HG02852 (cell line): ENCODE data around the gene TTC19.
"Not testable (repeated sequence)": the region's sequence is repeated elsewhere in the genome, so short reads cannot be mapped to it uniquely, and the experiment has no call there.

Source experiments
- ATAC-seq: cut with Tn5 transposase; IDR thresholded peaks from one replicate; pipeline ENCODE4 v1.9.1; 2021; ENCODE audit warnings: mild to moderate bottlenecking, moderate library complexity; ENCODE audit not compliant: unreplicated experiment

The TTC19 gene

DNA sequence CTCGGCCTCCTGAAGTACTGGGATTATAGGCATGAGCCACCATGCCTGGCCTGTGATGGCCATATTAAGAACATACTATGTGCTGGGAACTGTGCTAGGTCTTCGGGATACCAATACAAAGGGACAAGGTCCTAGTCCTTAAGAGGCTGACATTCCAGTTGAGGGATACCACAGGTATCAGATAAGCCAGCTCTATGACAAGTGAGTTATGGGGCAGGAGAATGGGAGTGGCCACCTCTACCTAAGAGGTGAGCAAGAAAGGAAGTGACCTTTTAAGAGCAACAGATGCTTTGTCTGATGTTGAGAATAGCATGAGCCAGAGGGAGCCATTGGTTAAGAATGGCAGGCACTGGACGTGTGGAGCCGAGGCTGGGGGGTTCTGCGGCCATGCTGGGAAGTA, 27.7 kb upstream of the TTC19 start:
- no peak for ATAC-seq

DNA sequence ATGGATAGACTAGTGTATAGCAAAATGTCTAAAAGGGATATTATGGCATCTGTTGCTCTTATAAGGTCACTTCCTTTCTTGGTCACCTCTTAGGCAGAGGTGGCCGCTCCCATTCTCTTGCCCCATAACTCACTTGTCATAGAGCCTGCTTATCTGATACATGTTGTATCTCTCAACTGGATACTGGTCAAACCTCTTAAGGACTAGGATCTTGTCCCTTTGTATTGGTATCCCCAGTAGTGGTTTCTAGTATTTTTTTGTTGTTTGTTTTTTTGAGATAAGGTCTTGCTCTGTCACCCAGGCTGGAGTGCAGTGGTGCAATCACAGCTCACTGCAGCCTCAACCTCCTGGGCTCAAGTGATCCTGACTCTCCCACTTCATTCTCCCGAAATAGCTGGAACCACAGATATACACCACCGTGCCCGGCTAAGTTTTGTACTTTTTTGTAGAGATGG, 27.1 kb upstream of the TTC19 start:
- no peak for ATAC-seq

DNA sequence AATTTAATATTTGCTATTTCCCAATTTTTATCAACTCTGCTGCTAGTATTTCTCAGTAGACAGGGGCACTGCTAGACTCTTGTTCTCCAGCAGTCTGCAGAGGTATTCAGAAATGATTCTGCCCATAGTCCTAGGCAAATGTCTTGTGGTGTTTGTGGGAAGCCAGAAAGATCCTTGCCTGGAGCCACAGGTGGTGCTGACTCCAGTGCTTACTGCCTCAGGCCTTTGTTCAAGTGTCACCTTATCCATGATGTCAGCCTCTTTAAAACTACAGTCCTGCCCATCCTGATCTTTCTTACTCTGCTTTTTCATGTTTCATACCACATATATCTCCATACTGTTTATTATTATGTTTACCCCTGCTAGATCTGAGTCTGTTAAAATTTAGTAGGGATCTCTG, 26.6 kb upstream of the TTC19 start:
- no peak for ATAC-seq

DNA sequence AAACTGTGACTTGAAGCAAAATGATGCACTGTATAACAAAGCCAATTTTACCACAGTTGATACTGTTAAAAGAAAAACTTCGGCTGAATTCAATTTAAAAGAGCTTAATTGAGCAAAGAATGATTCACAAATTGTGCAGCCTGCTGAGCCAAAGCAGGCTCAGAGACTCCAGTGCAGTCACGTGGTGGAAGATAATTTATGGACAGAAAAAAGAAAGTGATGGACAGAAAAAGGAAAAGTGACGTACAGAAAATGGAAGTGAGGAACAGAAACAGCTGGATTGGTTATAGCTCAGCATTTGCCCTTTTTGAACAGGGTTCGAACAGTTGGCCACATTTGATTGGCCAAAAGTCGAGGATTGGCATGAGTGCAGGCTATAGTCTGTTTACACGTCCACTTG, 25.8 kb upstream of the TTC19 start:
- ATAC-seq = no peak

DNA sequence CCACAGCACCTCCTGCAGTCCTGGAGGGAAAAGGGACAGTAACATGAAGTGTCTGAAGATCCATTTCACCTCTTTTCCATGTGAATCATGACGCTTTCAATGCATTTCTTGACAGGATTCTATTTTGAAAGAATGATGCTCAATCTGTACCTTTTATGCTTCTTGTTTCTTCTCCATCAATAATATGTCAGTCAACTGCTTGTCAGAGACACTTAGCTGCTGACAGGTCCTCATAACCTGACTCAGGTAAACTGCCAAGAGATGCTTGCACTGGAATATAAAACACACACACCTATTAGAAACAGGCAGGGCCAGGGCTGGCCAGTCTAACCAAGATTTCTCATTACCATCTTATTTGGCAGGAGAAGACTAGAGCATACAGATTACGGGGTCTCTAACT, 21.7 kb upstream of the TTC19 start:
- no peak for ATAC-seq

DNA sequence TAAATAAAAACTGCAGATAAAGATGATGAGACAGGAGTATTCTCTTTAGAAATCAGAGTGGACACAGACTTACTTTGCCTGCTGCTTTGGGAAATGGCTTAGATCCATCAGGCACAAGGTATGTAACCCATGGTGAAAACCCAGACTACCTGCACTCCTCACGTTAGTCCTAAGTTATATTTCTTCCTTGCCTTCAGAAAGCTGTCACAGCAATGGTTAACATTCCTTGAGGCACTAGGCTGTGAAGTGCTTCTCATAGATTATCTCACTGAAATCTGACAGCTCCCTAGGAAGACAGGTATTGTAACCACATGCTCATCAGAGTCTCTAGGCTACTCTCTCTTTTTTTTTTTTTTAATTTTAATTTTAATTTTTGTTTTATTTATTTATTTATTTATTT, 21.0 kb upstream of the TTC19 start:
- no peak for ATAC-seq

DNA sequence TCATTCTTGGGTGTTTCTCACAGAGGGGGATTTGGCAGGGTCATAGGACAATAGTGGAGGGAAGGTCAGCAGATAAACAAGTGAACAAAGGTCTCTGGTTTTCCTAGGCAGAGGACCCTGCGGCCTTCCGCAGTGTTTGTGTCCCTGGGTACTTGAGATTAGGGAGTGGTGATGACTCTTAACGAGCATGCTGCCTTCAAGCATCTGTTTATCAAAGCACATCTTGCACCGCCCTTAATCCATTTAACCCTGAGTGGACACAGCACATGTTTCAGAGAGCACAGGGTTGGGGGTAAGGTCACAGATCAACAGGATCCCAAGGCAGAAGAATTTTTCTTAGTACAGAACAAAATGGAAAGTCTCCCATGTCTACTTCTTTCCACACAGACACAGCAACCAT, 20.6 kb upstream of the TTC19 start:
- not testable (repeated sequence) for ATAC-seq

DNA sequence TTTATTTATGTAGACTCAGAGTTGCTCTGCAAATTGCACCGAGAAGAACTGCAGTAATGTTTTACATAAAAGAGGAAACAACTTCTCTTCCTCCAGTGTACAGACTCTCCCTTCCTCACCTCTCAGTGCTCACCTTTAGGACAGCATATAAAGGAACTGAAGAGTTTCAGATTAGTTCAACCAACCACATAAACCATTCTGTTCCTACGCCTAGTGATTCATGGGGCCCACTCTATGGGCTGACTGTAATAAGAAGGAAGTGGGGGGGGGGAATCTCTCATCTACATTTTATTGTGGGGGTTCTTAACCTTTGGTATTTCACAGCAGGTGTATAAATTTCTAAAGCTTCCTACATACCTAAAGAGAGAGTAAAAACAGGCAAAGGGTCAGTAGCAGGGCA, 18.4 kb upstream of the TTC19 start:
- peak; percentile 85 for ATAC-seq

DNA sequence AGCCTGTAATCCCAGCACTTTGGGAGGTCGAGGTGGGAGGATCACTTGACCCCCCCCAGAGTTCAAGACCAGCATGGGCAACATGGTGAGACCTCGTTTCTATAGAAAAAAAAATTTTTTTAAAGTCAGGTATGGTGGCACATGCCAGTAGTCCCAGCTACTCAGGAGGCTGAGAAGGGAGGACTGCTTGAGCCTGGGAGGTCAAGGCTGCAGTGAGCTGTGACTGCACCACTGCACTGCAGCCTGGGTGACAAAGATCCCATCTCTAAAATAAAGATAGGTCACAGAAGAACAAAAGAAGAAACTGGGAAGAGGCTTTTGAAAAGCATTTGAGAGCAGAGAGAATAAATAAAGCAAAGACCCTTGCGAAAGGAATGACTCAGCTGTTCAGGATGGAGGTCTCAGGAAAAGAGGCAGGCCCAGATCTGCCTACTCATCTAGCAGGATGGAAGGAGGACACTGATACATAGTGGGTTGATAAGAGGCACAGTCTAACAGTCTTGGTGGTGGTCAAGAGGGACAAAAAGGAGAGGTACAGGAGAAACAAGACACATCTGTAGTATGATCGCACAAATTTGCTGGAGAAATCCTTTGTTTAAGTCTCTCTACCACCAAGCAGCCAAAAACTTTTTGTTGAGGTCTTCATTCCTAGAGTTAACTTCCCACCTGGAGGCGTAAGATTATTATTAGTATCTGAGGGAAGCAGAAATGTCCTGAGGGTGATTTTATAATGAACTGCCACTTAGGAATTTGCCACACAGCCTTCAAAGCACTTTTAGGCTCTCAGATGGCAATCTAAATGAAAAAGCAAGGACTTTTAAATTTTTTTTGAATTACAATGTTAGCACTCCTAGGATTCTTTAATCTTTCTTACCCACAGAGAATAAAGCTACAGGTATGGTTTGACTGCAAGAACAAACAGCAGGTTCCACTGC, 17.7 kb upstream of the TTC19 start:
- ATAC-seq = no peak

DNA sequence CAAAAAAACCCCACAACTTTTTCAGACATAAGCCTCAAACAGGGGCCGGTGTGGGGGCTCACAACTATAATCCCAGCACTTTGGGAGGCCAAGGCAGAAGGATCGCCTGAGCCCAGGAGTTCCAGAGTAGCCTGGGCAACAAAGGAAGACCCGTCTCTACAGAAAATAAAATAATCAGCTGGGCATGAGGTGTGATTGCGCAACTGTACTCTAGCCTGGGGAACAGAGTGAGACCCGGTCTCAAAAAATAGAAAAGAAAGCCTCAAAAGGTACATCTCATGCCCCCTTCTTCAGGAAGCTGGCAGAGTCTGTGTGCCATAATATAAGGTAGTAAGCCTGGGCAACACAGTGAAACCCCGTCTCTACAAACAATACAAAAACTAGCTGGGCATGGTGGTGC, 3.3 kb upstream of the TTC19 start:
- no peak for ATAC-seq

DNA sequence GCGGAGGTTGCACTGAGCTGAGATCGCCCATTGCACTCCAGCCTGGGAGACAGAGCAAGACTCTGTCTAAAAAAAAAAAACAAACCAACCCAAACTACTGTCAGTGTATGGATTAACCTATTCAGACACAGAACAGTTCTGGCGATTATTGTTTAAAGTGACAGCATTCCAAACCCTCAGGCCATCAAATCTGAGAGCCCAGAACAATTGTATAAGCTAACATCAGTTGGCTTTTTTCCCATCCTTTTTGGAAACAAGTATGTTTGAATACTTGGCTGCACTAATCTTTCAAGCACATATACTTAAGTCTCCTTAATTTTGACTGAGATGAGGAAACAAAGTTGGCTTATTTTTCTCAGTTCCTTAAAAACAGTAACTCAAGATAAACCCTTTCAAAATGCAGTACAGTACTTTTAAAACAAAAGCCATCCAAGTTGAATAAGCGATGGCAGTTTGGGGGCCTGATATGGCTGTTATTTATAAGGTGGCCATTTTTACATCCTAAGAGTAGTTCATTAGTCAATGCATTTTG, 1.5 kb upstream of the TTC19 start:
- no peak for ATAC-seq

DNA sequence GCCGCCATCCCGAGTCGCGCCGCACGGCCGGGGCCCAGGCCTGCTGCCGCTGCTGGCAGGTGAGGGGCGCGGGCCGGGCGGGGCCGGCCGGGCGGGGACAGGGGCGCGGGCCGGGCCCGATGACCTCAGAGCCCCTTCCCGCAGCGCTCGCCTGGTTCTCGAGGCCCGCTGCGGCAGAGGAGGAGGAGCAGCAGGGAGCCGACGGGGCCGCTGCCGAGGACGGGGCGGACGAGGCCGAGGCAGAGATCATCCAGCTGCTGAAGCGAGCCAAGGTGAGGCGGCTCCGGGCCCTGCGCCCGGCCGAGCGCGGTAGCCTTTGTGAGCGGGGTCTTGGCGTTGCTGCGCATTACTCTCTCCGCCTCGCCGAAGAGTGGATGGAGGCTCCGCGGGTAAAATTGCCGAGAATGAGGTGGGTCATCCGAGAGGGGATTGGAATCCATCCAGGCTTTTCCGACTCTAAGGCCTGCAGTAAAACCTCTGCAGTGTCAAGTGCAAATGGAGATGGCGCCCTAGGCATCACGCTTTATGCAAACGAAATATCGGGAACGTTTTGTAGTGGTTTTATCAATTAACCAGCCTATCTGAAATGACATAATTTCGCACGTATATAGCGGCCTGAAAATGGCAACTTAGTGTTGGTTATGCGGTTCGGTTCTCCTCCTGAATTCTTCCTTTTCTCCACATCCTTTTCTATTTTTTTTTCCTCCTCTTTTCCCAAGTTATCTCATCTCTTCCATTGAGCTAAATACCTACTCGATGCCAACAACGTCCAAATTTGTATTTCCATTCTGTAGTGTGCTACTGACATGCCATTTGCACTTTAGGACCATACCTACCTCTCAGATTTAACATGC, 577 bp downstream of the TTC19 start:
- peak; percentile 31 for ATAC-seq

DNA sequence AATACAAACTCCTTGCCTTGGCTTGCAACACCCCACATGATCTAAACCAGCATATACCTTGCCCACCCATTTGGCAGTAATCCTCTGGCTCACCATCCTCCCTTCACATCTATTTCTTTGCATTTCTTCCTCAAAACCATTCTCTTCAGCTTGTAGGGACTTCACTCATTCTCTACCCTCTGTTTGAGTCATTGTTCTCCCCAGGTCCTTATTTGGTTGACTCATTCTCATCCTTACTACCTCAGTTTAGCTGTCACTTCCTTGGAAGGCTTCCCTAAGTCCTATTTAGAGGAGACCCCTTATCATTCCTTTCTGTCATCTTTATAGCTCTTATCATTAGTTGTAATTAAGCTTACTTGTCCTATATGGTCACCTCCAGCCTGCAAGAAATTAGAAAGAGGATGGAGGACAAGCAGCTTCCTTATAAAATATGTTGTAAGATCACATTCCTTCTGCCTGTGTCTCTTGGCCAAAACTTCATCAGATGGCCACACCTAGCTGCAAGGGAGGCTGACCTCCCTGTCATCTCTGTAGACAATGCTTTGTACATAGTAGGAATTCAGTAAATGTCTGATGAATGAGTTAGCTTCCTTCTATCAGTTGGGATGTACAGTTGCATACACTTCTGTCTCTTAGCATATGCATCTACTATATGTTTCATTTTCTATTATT, 1.7 kb downstream of the TTC19 start:
- no peak for ATAC-seq

DNA sequence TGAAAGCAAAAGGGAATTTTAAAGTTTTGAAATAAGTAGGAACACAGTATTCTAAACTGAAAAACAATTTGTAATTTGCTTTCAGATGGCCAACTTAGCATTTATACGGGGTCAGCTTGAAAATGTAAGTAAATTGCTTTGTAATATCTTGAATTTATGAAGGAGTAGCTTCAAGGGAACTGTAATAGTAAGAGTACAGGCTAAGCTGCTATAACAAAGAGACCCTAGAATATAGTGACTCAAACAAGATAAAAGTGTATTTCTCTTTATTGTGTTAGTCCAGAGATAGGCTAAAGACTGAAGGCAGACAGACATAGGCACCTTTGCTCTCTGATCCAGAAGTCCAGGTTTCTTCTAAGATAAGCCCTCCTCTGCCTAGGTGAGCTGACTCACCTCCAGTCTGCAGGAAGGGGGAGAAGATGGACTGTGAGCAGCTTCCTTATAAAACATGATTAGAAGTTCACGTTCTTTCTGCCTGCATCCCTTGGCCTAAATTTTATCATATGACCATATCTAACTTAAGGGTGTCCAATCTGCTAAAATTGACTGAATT, 3.2 kb downstream of the TTC19 start:
- no peak for ATAC-seq

DNA sequence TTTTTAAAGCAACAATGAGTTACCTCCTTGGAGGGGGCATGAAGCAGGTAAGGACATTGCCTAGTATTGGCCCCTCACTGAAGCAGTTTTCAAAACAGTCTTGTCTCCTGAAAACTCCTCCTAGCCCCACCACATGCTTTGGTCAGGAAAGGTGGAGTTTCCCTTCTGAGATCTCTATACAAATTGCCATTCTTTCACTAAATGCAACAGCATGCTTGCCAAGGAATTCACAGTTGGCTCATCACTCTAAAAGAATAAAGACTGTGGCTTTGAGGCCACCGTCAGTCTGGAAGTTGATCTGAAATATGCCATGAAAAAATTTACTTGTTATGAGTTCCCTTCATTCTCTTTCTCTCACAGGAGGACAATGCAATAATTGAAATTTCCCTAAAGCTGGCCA, 4.2 kb downstream of the TTC19 start:
- no peak for ATAC-seq

DNA sequence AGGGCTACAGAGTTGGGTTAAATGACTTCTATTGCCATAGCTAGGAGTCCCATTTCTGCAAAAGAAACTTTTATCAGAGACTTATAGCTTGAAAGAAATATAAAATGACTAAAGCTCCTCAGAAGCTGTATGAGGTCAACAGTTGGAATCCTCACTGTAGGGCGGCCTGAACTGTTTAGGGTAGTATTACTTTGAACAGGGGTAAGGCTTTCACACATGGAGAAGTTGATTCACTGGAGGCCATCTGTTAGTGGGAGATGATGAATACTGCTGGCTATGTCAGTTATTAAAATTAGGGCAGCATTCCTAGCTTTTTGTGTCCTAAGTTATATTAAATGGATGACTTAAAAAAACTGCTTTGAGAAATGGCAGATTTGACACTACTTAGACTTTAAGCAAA, 6.0 kb downstream of the TTC19 start:
- no peak for ATAC-seq

DNA sequence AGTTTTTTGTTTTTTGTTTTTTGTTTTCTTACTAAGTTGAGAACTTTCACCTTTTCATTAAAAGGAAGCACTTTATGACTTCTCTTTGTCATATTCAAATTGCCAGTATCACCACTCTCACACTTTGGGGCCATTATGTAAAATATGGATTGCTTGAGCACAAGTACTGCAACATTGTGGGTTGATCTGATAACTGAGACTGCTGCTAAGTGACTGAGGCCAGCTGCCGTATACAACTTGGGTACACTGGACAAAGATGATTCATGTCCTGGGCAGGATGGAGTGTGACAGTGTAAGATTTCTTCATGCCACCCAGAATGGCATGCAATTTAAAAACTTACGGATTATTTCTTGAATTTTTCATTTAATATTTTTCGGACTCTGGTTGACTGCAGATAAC, 7.8 kb downstream of the TTC19 start:
- ATAC-seq = no peak

DNA sequence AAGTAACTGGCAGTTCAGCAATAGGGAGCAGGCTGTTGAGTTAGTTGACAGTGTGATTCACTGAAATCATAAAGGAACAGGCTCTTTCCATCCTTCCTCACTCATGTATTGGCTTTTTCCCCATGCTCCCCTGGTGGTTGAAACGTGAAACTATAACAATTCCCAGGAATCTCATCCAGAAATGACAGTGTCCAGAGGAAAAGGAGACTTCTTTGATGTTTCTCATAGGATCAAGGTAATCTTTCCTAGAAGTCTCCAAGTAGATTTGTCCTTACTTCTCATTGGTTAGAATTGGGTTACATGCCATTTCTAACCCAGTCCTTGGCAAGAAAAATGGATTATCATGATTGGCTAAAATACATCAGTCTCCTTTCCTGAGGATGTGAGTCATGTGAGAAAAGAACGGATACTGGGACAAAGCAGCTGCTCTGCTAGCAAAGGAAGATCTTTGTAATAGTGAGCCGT, 14.4 kb downstream of the TTC19 start:
- ATAC-seq = no peak

DNA sequence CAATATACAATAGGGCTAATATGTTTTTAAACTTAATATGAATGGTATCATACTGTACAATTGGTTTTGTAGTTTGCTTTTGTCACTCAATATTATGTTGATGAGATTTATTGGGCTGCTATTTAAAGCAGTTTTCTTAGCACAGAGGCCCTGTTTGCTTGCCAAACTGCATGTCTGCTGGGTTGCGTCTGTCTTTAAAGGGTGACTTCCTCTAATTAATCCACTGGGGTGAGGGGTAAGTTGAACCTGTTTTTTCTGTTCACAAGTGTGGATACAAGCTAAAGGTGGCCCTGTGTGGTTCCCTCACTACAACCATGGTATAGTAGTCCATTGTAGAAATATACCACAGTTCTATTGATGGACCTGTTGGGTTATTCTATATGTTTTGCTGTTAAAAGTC, 19.7 kb downstream of the TTC19 start:
- no peak for ATAC-seq

DNA sequence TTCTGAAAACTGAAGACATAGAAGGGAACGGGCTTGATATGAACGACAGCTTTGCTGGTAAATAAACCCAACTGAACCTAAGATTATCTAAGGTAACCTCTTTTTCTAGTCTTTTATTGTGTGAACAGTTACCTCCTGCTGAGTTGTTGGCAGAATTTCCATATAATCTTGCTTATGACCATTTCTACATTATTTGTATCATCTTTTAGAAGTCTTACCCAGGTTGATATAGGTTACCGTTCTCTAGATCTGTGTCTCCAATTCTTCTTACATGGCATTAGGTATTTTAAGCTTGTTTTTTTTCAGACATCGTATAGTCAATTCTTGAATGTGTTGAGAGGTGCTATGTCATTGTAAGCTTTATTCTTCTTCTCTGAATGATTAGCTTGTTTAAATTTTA, 24.3 kb downstream of the TTC19 start:
- ATAC-seq = no peak

DNA sequence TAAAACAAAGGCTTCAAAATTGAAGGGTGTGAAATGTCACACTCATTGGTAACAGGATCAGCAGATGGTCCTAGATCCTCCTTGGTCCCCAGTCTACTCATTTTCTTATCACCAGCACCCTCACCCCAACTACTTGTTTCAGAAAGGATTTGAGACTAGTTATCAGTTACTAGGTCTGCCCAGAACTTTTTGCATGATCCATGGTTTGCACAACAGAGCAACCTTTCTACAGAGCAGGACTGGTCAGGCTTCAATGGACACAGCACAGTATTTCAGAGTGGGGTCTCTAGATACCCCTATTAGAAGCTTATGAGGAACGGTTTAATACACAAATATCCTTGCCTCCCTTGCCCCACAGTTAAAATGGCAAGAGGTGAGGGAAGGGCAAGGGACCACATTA, 25.6 kb downstream of the TTC19 start:
- no peak for ATAC-seq
